ENCODE data around the gene AGBL3.

Gene AGBL3

DNA sequence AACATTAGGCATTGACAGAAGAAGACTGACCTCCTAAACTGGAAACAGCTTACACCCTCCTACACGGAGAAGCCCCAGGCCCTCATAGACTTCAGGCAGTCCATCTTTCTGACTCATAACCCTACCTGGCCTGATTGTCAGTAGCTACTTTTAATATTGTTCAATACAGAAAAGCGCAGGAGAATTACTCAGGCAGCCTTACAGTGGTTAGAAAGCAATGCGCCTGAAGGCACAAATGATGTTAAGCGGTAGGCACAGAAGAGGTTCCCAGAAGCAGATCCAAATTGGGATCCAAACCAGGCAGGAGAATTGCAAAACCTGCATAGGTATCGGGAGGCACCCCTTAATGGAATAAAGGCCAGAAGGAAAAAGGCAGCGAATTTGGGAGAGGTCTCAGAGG lies 189.6 kb downstream of the AGBL3 start:
- no peak for DNase-seq (ENCODE audit: extremely low read depth, low read depth)
- TF ChIP-seq, protein P1, sequence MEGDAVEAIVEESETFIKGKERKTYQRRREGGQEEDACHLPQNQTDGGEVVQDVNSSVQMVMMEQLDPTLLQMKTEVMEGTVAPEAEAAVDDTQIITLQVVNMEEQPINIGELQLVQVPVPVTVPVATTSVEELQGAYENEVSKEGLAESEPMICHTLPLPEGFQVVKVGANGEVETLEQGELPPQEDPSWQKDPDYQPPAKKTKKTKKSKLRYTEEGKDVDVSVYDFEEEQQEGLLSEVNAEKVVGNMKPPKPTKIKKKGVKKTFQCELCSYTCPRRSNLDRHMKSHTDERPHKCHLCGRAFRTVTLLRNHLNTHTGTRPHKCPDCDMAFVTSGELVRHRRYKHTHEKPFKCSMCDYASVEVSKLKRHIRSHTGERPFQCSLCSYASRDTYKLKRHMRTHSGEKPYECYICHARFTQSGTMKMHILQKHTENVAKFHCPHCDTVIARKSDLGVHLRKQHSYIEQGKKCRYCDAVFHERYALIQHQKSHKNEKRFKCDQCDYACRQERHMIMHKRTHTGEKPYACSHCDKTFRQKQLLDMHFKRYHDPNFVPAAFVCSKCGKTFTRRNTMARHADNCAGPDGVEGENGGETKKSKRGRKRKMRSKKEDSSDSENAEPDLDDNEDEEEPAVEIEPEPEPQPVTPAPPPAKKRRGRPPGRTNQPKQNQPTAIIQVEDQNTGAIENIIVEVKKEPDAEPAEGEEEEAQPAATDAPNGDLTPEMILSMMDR (IDR thresholded peaks at IDR 0.05; ENCODE audit: low read depth, low read length): no peak

DNA sequence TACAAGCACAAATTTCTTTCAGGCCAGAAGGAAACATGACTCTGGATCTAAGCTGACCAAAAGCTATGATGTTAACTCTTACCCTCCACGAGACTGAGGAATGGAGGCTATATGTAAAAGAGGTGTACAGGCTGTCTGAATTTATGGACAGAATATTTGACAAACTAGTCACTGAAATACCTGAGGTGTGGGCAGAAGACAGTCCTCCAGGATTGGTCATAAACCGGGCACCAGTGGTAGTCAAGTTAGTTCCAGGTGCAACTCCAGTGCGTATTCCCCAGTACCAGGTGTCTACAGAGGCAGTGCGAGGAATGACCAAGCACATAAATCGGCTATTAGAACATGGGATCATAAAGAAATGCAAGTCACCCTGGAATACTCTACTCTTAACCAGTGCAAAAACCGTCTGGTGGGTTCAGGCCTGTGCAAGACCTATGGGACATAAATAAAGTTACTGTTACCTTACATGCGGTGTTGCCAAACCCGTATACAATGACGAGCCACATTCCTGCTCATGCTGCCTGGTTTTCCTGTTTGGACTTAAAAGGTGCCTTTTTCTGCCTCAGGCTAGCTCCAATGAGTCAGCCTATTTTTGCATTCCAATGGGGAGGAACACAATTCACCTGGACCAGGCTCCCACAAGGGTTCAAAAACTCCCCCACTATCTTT lies 190.9 kb downstream of the AGBL3 start:
- DNase-seq (ENCODE audit: extremely low read depth, low read depth): no peak
- TF ChIP-seq, protein P1 (IDR thresholded peaks at IDR 0.05; ENCODE audit: low read depth, low read length): no peak

DNA sequence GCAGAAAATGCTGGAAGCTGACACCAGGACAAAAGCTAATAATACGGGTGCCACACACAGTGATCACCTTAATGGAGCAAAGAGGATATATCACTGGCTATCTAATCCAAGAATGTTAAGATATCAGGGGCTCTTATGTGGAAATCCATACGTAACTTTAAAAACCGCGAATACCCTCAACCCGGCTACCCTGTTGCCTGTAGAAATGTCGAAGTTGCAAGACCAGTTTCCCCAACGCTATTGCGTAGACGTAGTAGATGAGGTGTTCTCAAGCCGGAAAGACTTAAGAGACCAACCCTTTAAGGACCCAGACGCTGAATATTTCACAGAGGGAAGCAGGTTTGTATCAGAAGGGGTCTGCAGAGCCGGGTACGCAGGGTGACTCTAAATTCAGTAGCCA lies 192.1 kb downstream of the AGBL3 start:
- DNase-seq (ENCODE audit: extremely low read depth, low read depth): no peak
- TF ChIP-seq, protein P1 (IDR thresholded peaks at IDR 0.05; ENCODE audit: low read depth, low read length): no peak

DNA sequence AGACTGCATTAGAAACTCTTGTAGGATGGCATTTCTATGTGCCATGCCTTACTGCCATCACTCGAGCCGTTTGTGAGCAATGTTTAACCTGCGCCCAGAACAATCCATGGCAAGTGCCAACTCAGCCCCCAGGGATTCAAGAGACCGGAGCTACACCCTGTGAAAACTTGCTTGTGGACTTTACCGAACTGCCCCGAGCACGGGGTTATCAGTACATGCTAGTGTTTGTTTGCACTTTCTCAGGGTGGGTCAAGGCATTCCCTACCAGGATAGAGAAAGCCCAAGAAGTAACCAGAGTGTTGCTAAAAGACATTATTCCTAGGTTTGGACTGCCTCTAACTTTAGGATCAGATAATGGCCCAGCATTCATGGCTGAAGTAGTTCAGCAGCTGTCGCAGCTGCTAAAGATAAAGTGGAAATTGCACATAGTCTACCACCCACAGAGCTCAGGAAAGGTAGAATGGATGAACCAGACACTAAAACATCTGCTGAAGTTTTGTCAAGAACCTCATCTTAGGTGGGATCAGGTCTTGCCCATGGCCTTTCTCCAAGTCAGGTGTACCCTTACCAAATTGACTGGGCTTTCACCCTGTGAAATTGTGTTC lies 193.1 kb downstream of the AGBL3 start:
- TF ChIP-seq, protein P1 (IDR thresholded peaks at IDR 0.05; ENCODE audit: low read depth, low read length): no peak
- no peak for DNase-seq (ENCODE audit: extremely low read depth, low read depth)

DNA sequence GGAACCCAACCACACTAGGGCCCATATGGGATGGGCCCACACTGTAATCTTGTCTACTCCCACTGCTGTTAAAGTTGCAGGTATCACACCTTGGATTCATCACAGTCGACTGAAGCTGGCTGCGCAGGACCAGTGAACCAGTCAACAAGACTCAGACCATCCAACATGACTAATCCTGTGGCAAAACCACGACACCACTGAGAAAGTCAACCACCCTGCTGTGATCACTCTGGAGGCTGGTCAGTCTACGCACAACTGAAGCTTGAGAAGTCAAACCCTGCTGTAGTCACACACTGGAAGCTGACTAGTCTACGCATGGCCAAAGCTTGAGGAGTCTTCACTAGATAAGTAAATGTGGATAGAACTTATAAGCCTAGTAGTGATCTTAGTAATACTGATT lies 193.8 kb downstream of the AGBL3 start:
- TF ChIP-seq, protein P1 (IDR thresholded peaks at IDR 0.05; ENCODE audit: low read depth, low read length): no peak
- no peak for DNase-seq (ENCODE audit: extremely low read depth, low read depth)

DNA sequence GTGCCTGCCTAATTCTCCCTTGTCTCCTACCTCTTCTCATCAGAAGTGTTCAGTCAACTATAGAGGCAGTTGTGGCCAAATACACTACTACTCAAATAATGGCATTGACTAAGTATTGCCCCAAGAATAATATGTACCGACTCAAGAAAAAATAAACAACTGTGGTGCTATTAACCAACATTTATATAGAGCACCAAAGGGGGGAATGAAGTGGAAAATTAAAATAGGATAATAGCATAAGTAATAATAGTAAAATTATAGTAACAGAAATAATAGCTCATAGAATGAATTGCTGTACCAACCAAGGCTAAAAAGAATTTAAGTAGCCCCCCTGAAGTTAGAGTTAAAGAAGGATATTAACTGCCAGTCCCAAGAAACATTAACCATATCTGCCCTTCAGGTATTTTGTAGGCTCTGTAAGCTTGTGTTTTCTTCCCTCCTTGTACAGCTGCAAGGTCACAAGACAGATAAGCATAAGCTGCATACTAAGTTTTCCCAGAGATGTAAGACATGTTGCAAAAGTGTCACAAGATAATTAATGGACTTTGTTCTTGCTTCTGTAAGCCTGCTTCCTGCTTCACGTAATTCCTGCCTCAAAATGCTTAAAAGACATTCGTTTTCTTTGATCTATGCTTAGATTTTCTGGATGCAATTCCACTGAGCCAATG lies 195.1 kb downstream of the AGBL3 start:
- TF ChIP-seq, protein P1 (IDR thresholded peaks at IDR 0.05; ENCODE audit: low read depth, low read length): no peak
- no peak for DNase-seq (ENCODE audit: extremely low read depth, low read depth)
